GM12801 (cell line): ENCODE measurements around the gene RABAC1.

Source experiments
- CTCF ChIP-seq: IDR thresholded peaks from one replicate; pipeline ENCODE4 v1.5.1; 2011; ENCODE audit warnings: control low read depth; ENCODE audit not compliant: insufficient read length; ENCODE audit errors: extremely low read depth

The RABAC1 gene

GRCh38 chr19:41906916-41907680, 52.0 kb downstream of the RABAC1 start:
- TF ChIP-seq CTCF, result no peak
